H1 (cell line): ENCODE data around the gene USPL1. TPM values are rescaled to one million over a fixed set of nuclear protein-coding genes. Genes with fewer than 3 reads are reported as not detected.

Experiments used
- CTCF ChIA-PET: fragments of 300-600 bp; sonication (Branson Sonifier 250); formaldehyde crosslinking; loops from one replicate; lab custom pipeline; 2021; ENCODE audit not compliant: partially characterized antibody; lab: Charles Lee
- POLR2A ChIA-PET: fragments of 300-600 bp; sonication (Branson Sonifier 250); formaldehyde crosslinking; loops from one replicate; lab custom pipeline; 2021; ENCODE audit warnings: inconsistent platforms; ENCODE audit not compliant: partially characterized antibody; lab: Charles Lee
- DNase-seq, 2 experiments: peaks; one replicate each; pipeline versions ENCODE4 v3.0.0 to v3.0.0-alpha.2; 2010 to 2022; ENCODE audit warnings: low spot score in 2 of 2, low read depth in 1 of 2, mixed read lengths in 1 of 2
- FAIRE-seq: peaks from 2 replicates; lab custom pipeline; 2011; peaks lifted over from hg19 to GRCh38; lab: Jason Lieb, UNC
- H2AFZ ChIP-seq: 2 replicates; pipeline ENCODE4 v1.8.1; 2012; ENCODE audit warnings: low read length, inconsistent platforms
- H2AK5ac ChIP-seq: 2 replicates; pipeline ENCODE4 v1.6.1; 2013; ENCODE audit warnings: low read depth, low read length
- H2BK120ac ChIP-seq: replicated peaks from 2 replicates; pipeline ENCODE3; 2013; ENCODE audit warnings: low read depth, low read length, inconsistent platforms
- H2BK12ac ChIP-seq: 2 replicates; pipeline ENCODE4 v1.6.1; 2013; ENCODE audit warnings: low read depth, low read length
- H2BK15ac ChIP-seq: 2 replicates; pipeline ENCODE4 v1.6.1; 2013; ENCODE audit warnings: low read length
- H2BK20ac ChIP-seq: 2 replicates; pipeline ENCODE4 v1.6.1; 2013; ENCODE audit warnings: low read length
- H2BK5ac ChIP-seq: 2 replicates; pipeline ENCODE4 v1.6.1; 2013; ENCODE audit warnings: low read depth, low read length
- H3K14ac ChIP-seq: 2 replicates; pipeline ENCODE4 v1.6.1; 2013; ENCODE audit warnings: inconsistent platforms; ENCODE audit not compliant: insufficient read length
- H3K18ac ChIP-seq: 2 replicates; pipeline ENCODE4 v1.6.1; 2013; ENCODE audit warnings: low read length; ENCODE audit errors: extremely low read depth
- H3K23ac ChIP-seq: 2 replicates; pipeline ENCODE4 v1.6.1; 2013; ENCODE audit warnings: inconsistent platforms; ENCODE audit not compliant: insufficient read length
- H3K23me2 ChIP-seq: 2 replicates; pipeline ENCODE4 v1.6.1; 2013; ENCODE audit warnings: low read depth, low read length
- H3K27ac ChIP-seq: 2 replicates; pipeline ENCODE4 v1.6.1; 2011; ENCODE audit warnings: low read depth, low read length, inconsistent platforms
- H3K27me3 ChIP-seq, 4 experiments: replicated peaks in 1 of 4; 1 replicate in 1 of 4; 2 replicates in 3 of 4; pipeline versions ENCODE4 v1.6.1 to v1.8.1; 2011 to 2013; ENCODE audit warnings: low read length in 3 of 4, mild to moderate bottlenecking in 3 of 4, inconsistent platforms in 2 of 4, mixed read lengths in 2 of 4, moderate library complexity in 1 of 4; ENCODE audit not compliant: control insufficient read depth in 3 of 4, insufficient read depth in 3 of 4; ENCODE audit errors: extremely low read depth in 1 of 4
- H3K36me3 ChIP-seq, 4 experiments: 2 replicates each; pipeline versions ENCODE4 v1.6.1 to v1.8.1; 2011 to 2013; ENCODE audit warnings: mild to moderate bottlenecking in 4 of 4, low read length in 3 of 4, moderate library complexity in 2 of 4, control low read depth in 1 of 4, inconsistent platforms in 1 of 4; ENCODE audit not compliant: insufficient read depth in 4 of 4, control insufficient read depth in 2 of 4
- H3K4ac ChIP-seq: replicated peaks from 2 replicates; pipeline ENCODE3; 2013; ENCODE audit warnings: low read length, low read depth, mixed read lengths, inconsistent platforms; ENCODE audit not compliant: insufficient read length
- H3K4me1 ChIP-seq, 4 experiments: replicated peaks in 1 of 4; 1 replicate in 1 of 4; 2 replicates in 3 of 4; pipeline versions ENCODE4 v1.6.1 to v1.8.1; 2011 to 2013; ENCODE audit warnings: low read length in 3 of 4, inconsistent platforms in 2 of 4, mixed read lengths in 1 of 4; ENCODE audit not compliant: insufficient read depth in 4 of 4, control insufficient read depth in 3 of 4
- H3K4me2 ChIP-seq, 2 experiments: 2 replicates each; pipeline versions ENCODE4 v1.6.1 to v1.8.1; 2011 to 2013; ENCODE audit warnings: low read depth in 2 of 2, low read length in 2 of 2, control low read depth in 1 of 2, inconsistent platforms in 1 of 2, mild to moderate bottlenecking in 1 of 2; ENCODE audit not compliant: insufficient read depth in 1 of 2
- H3K4me3 ChIP-seq, 4 experiments: fragments of 200-600, 300-600 bp in 1 of 4; sonication (generic), shearing (Covaris generic), sonication (Bioruptor Twin) in 1 of 4; 2 replicates each; pipeline versions ENCODE4 v1.5.1 to v1.8.1; 2011 to 2016; ENCODE audit warnings: low read length in 4 of 4, low read depth in 3 of 4, control low read depth in 2 of 4, inconsistent platforms in 2 of 4, mild to moderate bottlenecking in 2 of 4, mixed read lengths in 1 of 4, moderate library complexity in 1 of 4; ENCODE audit not compliant: insufficient read depth in 2 of 4; ENCODE audit errors: extremely low read depth in 1 of 4
- H3K56ac ChIP-seq: replicated peaks from 2 replicates; pipeline ENCODE3; 2013; ENCODE audit warnings: low read depth, mild to moderate bottlenecking, mixed read lengths, low read length, inconsistent platforms; ENCODE audit not compliant: insufficient read length
- H3K79me1 ChIP-seq: 2 replicates; pipeline ENCODE4 v1.6.1; 2013; ENCODE audit warnings: low read depth, low read length, control low read depth
- H3K79me2 ChIP-seq, 2 experiments: 2 replicates each; pipeline versions ENCODE4 v1.6.1 to v1.8.1; 2012 to 2013; ENCODE audit warnings: low read length in 2 of 2, mild to moderate bottlenecking in 2 of 2, inconsistent platforms in 1 of 2; ENCODE audit not compliant: insufficient read depth in 2 of 2, control insufficient read depth in 1 of 2
- H3K9ac ChIP-seq, 4 experiments: replicated peaks in 1 of 4; 1 replicate in 1 of 4; 2 replicates in 3 of 4; pipeline versions ENCODE4 v1.6.1 to v1.8.1; 2011 to 2013; ENCODE audit warnings: low read depth in 3 of 4, low read length in 3 of 4, control low read depth in 2 of 4, mild to moderate bottlenecking in 2 of 4, moderate library complexity in 2 of 4, inconsistent platforms in 1 of 4; ENCODE audit errors: extremely low read depth in 1 of 4
- H3K9me3 ChIP-seq, 2 experiments: 2 replicates each; pipeline versions ENCODE4 v1.6.1 to v1.8.1; 2012 to 2013; ENCODE audit warnings: mild to moderate bottlenecking in 2 of 2, moderate library complexity in 2 of 2, control low read depth in 1 of 2, inconsistent platforms in 1 of 2, low read depth in 1 of 2, low read length in 1 of 2, mixed read lengths in 1 of 2; ENCODE audit not compliant: insufficient read depth in 2 of 2
- H4K20me1 ChIP-seq, 2 experiments: replicated peaks in 1 of 2; 2 replicates each; pipeline versions ENCODE3 to v1.8.1; 2011 to 2013; ENCODE audit warnings: inconsistent platforms in 2 of 2, low read length in 2 of 2, mild to moderate bottlenecking in 1 of 2; ENCODE audit not compliant: insufficient read depth in 2 of 2, control insufficient read depth in 1 of 2
- H4K5ac ChIP-seq: 2 replicates; pipeline ENCODE4 v1.6.1; 2013; ENCODE audit warnings: low read length, low read depth, mixed read lengths, inconsistent platforms; ENCODE audit not compliant: insufficient read length
- H4K8ac ChIP-seq: 2 replicates; pipeline ENCODE4 v1.8.0; 2013; ENCODE audit warnings: mild to moderate bottlenecking, moderate library complexity, low read length, inconsistent platforms; ENCODE audit not compliant: insufficient read depth; ENCODE audit errors: extremely low read depth
- H4K91ac ChIP-seq: replicated peaks from 2 replicates; pipeline ENCODE3; 2013; ENCODE audit warnings: low read length, mixed read lengths, inconsistent platforms; ENCODE audit not compliant: insufficient read length
- FOSL1 ChIP-seq: IDR thresholded peaks from 2 replicates; pipeline ENCODE4 v1.6.1; 2011; ENCODE audit warnings: mild to moderate bottlenecking, low read depth, low read length, moderate library complexity; ENCODE audit not compliant: insufficient read depth
- HDAC2 ChIP-seq, 2 experiments: fragments of 300-600 bp in 1 of 2; sonication (generic) in 1 of 2; IDR thresholded peaks; 2 replicates each; pipeline ENCODE4 v1.6.1; 2011 to 2012; ENCODE audit warnings: low read depth in 2 of 2, low read length in 2 of 2, mild to moderate bottlenecking in 2 of 2, moderate library complexity in 2 of 2, borderline replicate concordance in 1 of 2, inconsistent platforms in 1 of 2
- JUND ChIP-seq: IDR thresholded peaks from 2 replicates; pipeline ENCODE4 v1.6.1; 2011; ENCODE audit warnings: mild to moderate bottlenecking, improper control_type of control experiment, low read length
- NANOG ChIP-seq: IDR thresholded peaks from 2 replicates; pipeline ENCODE4 v1.6.1; 2011; ENCODE audit warnings: low read length, low read depth, mild to moderate bottlenecking, inconsistent platforms; ENCODE audit not compliant: insufficient read depth, poor library complexity, severe bottlenecking
- NRF1 ChIP-seq: IDR thresholded peaks from 2 replicates; pipeline ENCODE4 v1.6.1; 2011; ENCODE audit warnings: mild to moderate bottlenecking, low read depth, low read length, improper control_type of control experiment
- WGBS, 2 experiments: shearing (Covaris generic) in 1 of 2; methylation state at CpG; one replicate each; pipeline versions ENCODE4 v1.1.6 to v1.1.7; 2013 to 2015; ENCODE audit warnings: low lambda C conversion rate in 2 of 2, mixed read lengths in 2 of 2, inconsistent platforms in 1 of 2, low coverage in 1 of 2, missing lambda C conversion rate in 1 of 2; ENCODE audit not compliant: insufficient replicate concordance in 2 of 2, insufficient coverage in 1 of 2, insufficient read length in 1 of 2; ENCODE audit errors: extremely low coverage in 1 of 2, missing lambda C conversion rate in 1 of 2; 5-methylcytosine and 5-hydroxymethylcytosine counted together
- polyA plus RNA-seq, 7 experiments: library from polyadenylated mRNA; depleted of rRNA in 3 of 7; stranded (reverse) in 5 of 7; unstranded in 2 of 7; fragments of >200 nt in 5 of 7; fragments of 200-250 nt in 2 of 7; gene quantifications; 1 replicate in 5 of 7; 2 replicates in 1 of 7; 4 replicates in 1 of 7; pipeline versions ENCODE4 v1.2.1 to v1.2.3, GENCODE V29; 2011 to 2013; ENCODE audit warnings: missing spikeins in 2 of 7, mixed read lengths in 2 of 7
- total RNA-seq: library from RNA; stranded (reverse); fragmentation: NEBNext Ultra II Directional; extraction: Animal tissue kit (Norgen Biotek cat#: 25700); gene quantifications from 2 replicates; pipeline ENCODE4 v1.2.1, GENCODE V29; 2021

USPL1 gene
- total and polyA plus RNA-seq, 2 of the 8 experiments (the other 6 are each of a cell fraction or from before 2014, with no cell fraction given) = 6.3 to 17.1 TPM

DNA sequence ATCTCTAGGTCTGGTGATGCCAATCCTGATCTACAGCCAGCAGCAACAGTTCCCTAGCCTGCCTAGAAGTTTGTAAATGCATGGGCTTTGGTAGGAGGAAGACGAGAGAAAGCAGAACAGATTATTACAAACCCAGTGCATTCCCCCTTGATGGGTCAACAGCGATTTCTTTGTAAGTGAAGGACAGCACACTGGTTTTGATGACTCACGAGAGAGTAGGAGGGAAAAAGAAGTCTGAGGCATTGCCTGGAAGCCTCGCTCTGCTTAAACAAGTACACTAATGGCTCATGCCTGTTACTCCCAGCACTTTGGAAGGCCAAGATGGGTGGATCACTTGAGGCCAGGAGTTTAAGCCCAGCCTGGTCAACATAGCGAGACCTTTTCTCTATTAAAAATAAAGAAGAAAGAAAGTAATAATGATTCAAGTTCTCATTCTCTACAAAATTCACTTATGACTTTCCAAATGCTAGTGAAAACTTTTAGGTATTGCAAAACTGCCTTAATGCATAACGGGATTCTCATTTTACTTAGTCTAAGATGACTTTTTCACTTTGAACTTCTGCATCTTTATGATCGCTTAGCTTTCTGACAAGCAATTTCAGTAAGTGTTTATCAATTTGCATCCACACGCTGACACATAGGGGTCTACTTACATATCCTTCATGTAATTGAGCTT is 47.7 kb upstream of the USPL1 start:
- no peaks in the 10 kb centered on the region for H3K79me2 ChIP-seq
- no peaks in the 10 kb centered on the region for H3K79me1 ChIP-seq
- no peak overlapping the region for H3K23ac ChIP-seq
- H3K4ac ChIP-seq = no peak overlapping the region
- no peaks in the 10 kb centered on the region for H3K36me3 ChIP-seq
- no peak overlapping the region for H3K14ac ChIP-seq
- H3K56ac ChIP-seq = no peak overlapping the region
- no peak overlapping the region for H4K5ac ChIP-seq
- no peaks in the 10 kb centered on the region for H3K9me3 ChIP-seq
- no peak overlapping the region for H3K9ac ChIP-seq
- H3K27me3 ChIP-seq = no peaks in the 10 kb centered on the region
- CTCF ChIA-PET = interaction anchor here (0.6 to 1.8 kb wide), 2 partner anchors 12 to 464 kb away, joined by 4 to 6 read pairs; no protein-coding TSS in a partner anchor
- no peaks in the 10 kb centered on the region for H3K23me2 ChIP-seq
- peak overlapping the region; percentile 74; the same call in 1 of the 2 replicates for H2AFZ ChIP-seq
- no peak overlapping the region for H3K18ac ChIP-seq
- H2BK15ac ChIP-seq = no peak overlapping the region
- H3K4me1 ChIP-seq = peaks cover 0 to 4% (median under 1%) of the 10 kb centered on the region in 4 experiments; a peak in 1 of 7 replicates
- H3K4me3 ChIP-seq = no peak overlapping the region
- H4K91ac ChIP-seq = no peak overlapping the region
- no peak overlapping the region for H2AK5ac ChIP-seq
- no peak overlapping the region for H3K4me2 ChIP-seq
- no peak overlapping the region for H2BK5ac ChIP-seq
- H2BK12ac ChIP-seq = no peak overlapping the region
- FAIRE-seq = no peak
- TF ChIP-seq NRF1 (no peak), NANOG (peak; percentile 56), FOSL1 (no peak), JUND (peak; percentile 62; the same call in 1 of the 2 replicates), HDAC2 (IDR thresholded peaks at IDR 0.05; ENCODE audit: borderline replicate concordance in 1 of 2, low read depth in 2 of 2, low read length in 2 of 2) (no peak)
- H2BK120ac ChIP-seq = no peak overlapping the region
- H4K20me1 ChIP-seq = no peaks in the 10 kb centered on the region
- POLR2A ChIA-PET = no interaction called here
- H3K27ac ChIP-seq = no peak overlapping the region
- H2BK20ac ChIP-seq = no peak overlapping the region
- 70% methylated on average over 8 of the region's 8 CpGs; no CpG with 5 or more reads in 1 of the 2 experiments for WGBS, 2 experiments
- H4K8ac ChIP-seq = no peak overlapping the region
- peak; percentile 36 to 40 for DNase-seq
